HEK293 (cell line): ENCODE measurements around the gene PPP1R12C.

ENCODE experiments used
- KLF16 ChIP-seq: fragments of 450-650 bp; formaldehyde crosslinking; IDR thresholded peaks from 2 replicates; pipeline ENCODE4 v1.5.1; 2017; ENCODE audit warnings: missing biosample characterization, missing genetic modification characterization
- MYNN ChIP-seq: fragments of 450-650 bp; formaldehyde crosslinking; IDR thresholded peaks from 2 replicates; pipeline ENCODE4 v1.5.1; 2016; ENCODE audit warnings: missing biosample characterization, missing genetic modification characterization, borderline replicate concordance
- SCRT2 ChIP-seq: fragments of 450-650 bp; formaldehyde crosslinking; IDR thresholded peaks from 2 replicates; pipeline ENCODE4 v1.5.1; 2016; ENCODE audit warnings: missing biosample characterization, missing genetic modification characterization
- WT1 ChIP-seq: fragments of 450-650 bp; formaldehyde crosslinking; IDR thresholded peaks from 2 replicates; pipeline ENCODE4 v1.5.1; 2016; ENCODE audit warnings: missing biosample characterization, missing genetic modification characterization
- YY1 ChIP-seq: fragments of 450-650 bp; formaldehyde crosslinking; IDR thresholded peaks from 2 replicates; pipeline ENCODE4 v1.5.1; 2018; ENCODE audit warnings: missing biosample characterization, missing genetic modification characterization
- ZBTB17 ChIP-seq: fragments of 450-650 bp; formaldehyde crosslinking; IDR thresholded peaks from 2 replicates; pipeline ENCODE4 v1.5.1; 2016; ENCODE audit warnings: missing biosample characterization, missing genetic modification characterization
- ZEB2 ChIP-seq: fragments of 450-650 bp; formaldehyde crosslinking; IDR thresholded peaks from 2 replicates; pipeline ENCODE4 v1.5.1; 2016; ENCODE audit warnings: missing biosample characterization, missing genetic modification characterization
- TF ChIP-seq, protein P1 (sequence below): fragments of 450-650 bp; formaldehyde crosslinking; IDR thresholded peaks from 2 replicates; pipeline ENCODE4 v1.5.1; 2017; ENCODE audit warnings: missing biosample characterization, missing genetic modification characterization
- TF ChIP-seq, protein P2 (sequence below): fragments of 450-650 bp; formaldehyde crosslinking; IDR thresholded peaks from 2 replicates; pipeline ENCODE4 v1.5.1; 2016; ENCODE audit warnings: missing biosample characterization, missing genetic modification characterization
- TF ChIP-seq, protein P3 (sequence below): fragments of 450-650 bp; formaldehyde crosslinking; IDR thresholded peaks from 2 replicates; pipeline ENCODE4 v1.5.1; 2016; ENCODE audit warnings: missing biosample characterization, missing genetic modification characterization

DNA sequence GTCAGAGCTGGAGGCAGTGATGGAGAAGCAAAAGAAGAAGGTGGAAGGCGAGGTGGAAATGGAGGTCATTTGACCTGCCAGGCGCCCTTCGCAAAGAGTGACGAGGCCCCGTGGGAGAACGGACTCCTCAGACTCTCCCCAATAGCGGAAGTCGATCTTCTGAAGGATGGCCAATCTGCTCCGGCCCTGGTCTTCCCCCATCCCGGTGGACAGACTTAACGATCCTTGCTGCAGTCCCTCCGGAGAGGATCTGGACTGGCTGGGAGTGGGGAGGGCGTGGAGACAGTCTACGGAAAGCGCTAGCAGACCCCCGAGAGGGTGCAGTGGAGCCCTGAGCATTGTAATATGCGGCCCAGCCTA is 29.9 kb downstream of the PPP1R12C start:
- TF ChIP-seq, protein P1, sequence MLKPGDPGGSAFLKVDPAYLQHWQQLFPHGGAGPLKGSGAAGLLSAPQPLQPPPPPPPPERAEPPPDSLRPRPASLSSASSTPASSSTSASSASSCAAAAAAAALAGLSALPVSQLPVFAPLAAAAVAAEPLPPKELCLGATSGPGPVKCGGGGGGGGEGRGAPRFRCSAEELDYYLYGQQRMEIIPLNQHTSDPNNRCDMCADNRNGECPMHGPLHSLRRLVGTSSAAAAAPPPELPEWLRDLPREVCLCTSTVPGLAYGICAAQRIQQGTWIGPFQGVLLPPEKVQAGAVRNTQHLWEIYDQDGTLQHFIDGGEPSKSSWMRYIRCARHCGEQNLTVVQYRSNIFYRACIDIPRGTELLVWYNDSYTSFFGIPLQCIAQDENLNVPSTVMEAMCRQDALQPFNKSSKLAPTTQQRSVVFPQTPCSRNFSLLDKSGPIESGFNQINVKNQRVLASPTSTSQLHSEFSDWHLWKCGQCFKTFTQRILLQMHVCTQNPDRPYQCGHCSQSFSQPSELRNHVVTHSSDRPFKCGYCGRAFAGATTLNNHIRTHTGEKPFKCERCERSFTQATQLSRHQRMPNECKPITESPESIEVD (tag by site-specific recombination): no peak
- TF ChIP-seq, protein P2, sequence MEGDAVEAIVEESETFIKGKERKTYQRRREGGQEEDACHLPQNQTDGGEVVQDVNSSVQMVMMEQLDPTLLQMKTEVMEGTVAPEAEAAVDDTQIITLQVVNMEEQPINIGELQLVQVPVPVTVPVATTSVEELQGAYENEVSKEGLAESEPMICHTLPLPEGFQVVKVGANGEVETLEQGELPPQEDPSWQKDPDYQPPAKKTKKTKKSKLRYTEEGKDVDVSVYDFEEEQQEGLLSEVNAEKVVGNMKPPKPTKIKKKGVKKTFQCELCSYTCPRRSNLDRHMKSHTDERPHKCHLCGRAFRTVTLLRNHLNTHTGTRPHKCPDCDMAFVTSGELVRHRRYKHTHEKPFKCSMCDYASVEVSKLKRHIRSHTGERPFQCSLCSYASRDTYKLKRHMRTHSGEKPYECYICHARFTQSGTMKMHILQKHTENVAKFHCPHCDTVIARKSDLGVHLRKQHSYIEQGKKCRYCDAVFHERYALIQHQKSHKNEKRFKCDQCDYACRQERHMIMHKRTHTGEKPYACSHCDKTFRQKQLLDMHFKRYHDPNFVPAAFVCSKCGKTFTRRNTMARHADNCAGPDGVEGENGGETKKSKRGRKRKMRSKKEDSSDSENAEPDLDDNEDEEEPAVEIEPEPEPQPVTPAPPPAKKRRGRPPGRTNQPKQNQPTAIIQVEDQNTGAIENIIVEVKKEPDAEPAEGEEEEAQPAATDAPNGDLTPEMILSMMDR (tag by site-specific recombination): no peak
- TF ChIP-seq YY1 (tag by site-specific recombination): no peak
- no peak for TF ChIP-seq MYNN (tag by site-specific recombination)
- TF ChIP-seq, protein P3, sequence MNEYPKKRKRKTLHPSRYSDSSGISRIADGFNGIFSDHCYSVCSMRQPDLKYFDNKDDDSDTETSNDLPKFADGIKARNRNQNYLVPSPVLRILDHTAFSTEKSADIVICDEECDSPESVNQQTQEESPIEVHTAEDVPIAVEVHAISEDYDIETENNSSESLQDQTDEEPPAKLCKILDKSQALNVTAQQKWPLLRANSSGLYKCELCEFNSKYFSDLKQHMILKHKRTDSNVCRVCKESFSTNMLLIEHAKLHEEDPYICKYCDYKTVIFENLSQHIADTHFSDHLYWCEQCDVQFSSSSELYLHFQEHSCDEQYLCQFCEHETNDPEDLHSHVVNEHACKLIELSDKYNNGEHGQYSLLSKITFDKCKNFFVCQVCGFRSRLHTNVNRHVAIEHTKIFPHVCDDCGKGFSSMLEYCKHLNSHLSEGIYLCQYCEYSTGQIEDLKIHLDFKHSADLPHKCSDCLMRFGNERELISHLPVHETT (tag by site-specific recombination): no peak
- no peak for TF ChIP-seq KLF16 (tag by site-specific recombination)
- TF ChIP-seq ZEB2 (tag by site-specific recombination): no peak
- no peak for TF ChIP-seq WT1 (tag by site-specific recombination)
- TF ChIP-seq ZBTB17 (tag by site-specific recombination): no peak
- TF ChIP-seq SCRT2 (tag by site-specific recombination): no peak
